Measurements from ENCODE around the gene DYNC1H1. TPM values are rescaled to one million over a fixed set of nuclear protein-coding genes. Genes with fewer than 3 reads are reported as not detected.

DYNC1H1 gene
- total RNA-seq, 1 experiment from 2014 or later = 167 TPM

DNA sequence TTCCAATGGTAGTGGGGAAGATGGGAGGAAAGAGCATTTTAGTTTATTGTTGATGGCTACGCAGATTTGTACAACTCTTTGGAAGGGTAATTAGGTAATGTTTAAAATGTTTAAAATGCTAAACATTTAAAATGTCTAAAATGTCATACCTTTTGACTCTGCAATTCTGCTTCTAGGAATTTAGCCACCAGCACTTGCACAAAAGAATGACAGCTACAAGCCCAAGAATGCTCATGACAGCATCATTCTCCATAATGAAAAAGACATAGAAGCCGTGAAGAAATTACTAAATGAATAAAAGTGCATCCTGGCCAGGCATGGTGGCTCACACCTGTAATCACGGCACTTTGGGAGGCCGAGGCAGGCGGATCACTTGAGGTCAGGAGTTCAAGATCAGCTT lies 19.9 kb upstream of the DYNC1H1 start:
- DNase-seq (ENCODE audit: low read depth) = no peak

DNA sequence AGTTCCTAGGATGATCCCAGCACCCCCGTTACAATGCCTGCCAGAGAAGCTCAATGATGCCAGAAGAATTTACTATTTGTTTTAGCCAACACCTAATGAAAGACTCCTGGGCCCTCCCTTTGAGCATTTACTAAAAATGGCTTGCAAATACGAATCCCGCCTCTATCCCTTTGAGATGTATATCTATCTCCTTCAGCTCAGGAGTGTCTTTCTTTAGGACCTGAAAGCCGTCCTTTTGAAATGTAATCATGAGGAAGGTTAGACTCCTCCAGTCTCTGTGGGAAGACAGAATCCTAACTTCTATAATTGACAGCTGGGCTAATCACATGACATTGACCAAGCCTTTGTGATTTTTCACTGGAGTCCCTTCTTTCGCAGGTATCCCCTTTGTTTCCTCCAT lies 19.2 kb upstream of the DYNC1H1 start:
- no peak for DNase-seq (ENCODE audit: low read depth)

DNA sequence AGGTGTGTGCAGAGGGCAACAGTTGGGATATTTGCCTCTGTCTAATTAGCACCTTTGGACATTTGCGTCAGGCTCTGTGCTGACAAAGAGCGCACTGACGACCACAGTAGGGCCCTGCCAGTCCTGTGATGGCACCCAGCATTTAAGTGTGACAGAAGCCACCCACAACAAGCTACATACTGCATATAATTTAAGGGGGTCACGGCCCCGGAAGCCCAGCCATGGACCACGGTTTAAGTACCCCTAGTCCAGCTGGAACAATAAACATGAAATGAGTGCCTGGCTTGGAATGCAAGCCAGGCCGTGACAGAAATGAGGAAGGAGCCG lies 16.8 kb upstream of the DYNC1H1 start:
- peak; percentile 19 for DNase-seq (ENCODE audit: low read depth)

DNA sequence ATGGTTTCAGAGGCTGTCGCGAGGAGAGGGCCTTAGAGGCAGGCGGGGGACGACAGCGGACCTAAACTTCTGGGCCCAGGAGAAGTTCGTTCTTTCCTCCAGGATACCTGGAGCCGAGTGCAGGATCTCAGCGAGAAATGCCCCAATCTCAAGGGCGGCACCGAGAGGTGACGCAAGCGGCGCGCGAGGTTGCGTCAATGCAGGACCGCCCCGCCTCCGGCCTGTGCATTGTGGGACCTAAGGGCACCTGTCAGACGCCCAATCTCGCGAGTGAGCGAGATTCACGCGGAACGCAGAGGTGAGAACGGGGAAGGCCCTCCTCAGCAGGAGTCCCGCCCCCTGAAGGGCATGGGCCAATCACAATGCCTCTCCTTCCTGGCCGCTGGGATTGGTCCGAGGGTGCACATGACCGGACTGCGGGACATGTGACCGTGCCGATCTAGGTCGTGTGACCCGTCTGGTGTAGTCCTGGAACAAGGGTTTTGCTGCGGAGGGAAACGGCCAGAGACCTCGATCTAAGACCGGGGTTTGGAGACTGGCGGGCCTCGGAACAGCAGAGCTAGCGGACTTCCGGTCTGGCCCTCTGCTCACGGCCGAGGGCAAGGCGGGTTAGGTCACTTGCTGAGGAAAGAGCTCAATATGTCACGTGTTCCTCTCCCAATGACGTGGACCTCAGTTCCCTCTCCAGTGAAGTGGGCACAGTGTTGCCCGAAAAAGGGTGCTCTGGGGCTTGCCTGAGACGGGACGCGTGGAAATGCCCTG lies 16.3 kb upstream of the DYNC1H1 start:
- DNase-seq (ENCODE audit: low read depth) = peak; percentile 99

DNA sequence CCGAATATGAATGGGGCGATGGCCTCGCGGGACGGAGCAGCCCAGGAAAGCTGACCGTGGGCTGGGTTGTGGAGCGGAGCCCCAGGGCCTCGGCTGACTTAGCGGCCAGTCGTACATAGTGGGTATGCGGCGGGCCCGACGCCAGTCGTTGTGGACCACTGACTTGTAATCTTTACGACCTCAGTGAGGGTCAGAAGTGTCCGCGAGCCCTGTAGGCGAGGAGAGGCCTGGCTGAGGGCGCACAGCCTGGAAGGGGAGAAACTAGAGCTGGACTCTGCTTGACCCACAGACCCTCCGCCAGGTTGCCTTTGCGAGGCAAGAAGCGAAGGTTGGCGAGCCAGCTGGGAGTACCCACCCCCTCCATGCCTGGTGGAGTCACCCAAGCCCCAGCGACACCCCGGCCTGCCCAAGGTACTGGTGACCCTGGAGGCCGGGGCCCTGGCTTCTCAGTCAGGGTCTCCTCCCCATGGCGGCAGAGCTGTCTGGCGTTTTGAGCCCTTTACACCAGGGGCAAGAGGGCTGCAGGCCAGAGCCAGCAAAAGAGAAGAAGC lies 15.6 kb upstream of the DYNC1H1 start:
- no peak for DNase-seq (ENCODE audit: low read depth)

DNA sequence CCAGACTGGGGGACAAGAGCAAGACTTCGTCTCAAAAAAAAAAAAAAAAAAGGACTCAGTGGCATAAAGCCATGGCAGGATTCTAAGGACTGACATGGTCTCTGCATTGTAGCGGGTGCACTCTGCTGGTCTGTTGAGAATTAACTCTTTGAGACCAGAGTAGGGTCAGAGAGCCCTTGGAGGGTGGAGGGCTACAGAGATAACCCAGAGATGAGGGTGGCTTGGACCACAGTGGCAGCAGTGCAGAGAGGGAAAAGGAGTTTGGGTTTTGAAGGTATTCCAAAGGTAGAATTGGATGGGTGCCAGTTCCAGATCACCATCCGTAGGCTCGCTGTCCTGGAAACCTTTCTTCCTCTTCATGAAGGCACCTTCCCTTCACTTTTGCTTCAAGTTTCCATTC lies 14.3 kb upstream of the DYNC1H1 start:
- no peak for DNase-seq (ENCODE audit: low read depth)

DNA sequence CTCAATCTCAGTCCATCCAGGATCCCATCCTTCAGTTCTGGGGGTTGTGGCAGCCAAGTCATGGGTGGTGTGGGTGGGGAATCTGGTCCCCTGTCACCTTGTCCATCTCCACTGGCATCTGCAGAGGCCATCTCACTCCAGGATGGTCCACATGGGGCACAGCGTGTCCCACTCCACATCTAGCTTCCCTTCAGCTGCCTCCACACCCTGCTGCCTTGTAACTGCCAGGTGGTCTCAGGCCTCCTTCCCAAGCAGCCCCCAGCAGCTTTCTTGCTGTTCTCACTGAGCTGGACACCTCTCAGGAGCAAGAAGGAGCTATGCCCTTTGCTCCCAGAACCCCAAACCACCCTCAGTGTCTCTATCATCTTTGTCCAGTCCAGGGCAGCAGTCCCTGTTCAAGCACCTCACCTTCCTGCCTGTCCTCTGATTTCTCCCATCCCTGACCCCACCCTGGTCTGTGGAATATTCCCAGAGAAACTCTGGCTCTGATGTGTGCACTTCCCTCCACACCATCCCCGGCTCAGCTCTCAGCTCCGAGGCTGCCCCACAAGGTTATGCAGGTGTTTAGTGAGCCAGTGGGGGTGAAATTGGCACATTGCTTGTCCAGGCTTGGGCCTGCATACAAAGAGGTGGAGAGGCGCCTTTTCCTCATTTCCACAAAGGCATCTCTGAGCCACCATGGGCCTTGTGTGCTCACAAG lies 13.7 kb upstream of the DYNC1H1 start:
- no peak for DNase-seq (ENCODE audit: low read depth)

DNA sequence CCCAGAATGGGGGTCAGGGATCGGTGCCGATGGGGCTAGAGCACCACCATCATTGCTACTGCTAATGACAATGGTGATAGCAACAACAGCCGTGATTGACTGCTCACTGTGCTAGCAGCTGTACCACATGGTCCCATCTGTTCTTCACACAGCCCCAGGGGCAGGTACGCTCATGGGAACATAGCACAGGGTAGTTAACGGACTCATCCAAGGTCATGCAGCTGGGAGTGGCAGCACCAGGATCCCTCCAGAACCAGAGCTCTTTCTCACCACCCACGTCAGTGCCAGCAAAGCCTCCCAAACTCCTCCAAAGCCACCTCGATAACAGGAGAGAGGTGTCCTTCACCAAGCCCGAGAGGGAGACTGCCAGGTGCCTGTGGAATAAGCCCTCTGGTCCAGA lies 11.2 kb upstream of the DYNC1H1 start:
- DNase-seq (ENCODE audit: low read depth) = no peak

DNA sequence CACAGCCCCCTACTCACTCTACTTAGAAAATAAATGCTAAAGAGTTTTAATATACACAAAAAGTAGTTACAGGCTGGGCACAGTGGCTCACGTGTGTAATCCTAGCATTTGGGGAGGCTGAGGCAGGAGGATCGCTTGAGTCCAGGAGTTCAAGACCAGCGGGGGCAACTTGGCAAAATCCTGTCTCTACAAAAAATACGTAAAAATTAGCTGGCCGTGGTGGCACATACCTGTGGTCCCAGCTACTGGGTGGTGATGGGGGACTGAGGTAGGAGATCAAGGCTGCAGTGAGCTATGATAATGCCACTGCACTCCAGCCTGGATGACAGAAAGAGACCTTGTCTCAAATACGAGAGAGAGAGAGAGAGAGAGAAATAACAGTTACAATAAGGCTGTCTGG lies 9.9 kb upstream of the DYNC1H1 start:
- no peak for DNase-seq (ENCODE audit: low read depth)

DNA sequence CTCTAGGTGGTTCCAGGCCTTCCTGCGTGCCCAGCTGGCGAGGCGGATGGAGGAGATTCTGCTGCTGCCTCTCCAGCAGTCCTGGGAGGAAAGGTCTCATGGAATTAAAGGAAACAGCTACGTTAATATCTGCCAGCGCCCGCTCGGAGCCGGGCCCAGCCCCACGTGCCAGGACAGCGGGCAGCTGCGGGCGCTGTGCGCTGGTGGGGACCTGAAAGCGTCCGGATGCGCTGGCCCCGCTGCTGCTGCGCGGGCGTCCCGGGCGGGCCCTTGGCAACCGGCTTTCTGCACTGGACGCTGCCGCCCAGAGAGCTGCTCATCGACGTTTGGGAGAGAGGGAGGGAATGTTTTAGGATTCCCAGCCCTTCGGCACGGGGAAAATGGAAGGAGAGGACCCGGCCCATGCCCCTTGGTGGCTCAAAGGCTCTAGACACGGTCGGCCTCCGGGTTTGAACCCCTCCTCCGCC lies 8.6 kb upstream of the DYNC1H1 start:
- no peak for DNase-seq (ENCODE audit: low read depth)

DNA sequence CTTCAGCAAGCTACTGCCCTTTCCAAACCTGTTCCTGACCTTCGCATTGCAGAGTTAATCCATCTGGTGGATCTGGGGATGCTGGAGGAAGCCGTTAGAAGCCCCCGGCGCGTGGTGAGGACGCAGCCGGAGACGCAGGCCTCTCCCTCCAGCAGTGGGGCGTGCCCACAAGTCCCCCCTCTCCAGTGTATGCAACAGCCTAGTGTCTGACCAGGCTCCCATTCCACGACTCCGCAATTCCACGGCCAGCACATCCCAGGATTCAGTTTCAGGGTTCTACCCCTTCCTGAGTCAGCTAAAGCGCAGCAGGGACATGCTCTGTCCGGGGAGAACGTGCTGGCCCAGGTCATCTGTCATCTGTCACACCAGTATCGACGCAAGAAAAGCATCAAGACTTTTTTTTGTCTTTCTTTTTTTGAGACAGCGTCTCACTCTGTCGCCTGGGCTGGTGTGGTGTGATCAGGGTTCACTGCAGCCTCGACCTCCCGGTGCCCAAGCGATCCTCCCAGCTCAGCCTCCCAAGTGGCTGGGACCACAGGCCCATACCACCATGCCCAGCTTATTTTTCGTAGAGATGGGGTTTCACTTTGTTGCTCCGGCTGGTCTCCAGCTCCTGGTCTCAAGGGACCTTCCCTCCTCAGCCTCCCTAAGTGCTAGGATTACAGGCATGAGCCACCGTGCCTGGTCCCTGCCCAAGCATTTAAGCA lies 8.0 kb upstream of the DYNC1H1 start:
- DNase-seq (ENCODE audit: low read depth) = no peak

DNA sequence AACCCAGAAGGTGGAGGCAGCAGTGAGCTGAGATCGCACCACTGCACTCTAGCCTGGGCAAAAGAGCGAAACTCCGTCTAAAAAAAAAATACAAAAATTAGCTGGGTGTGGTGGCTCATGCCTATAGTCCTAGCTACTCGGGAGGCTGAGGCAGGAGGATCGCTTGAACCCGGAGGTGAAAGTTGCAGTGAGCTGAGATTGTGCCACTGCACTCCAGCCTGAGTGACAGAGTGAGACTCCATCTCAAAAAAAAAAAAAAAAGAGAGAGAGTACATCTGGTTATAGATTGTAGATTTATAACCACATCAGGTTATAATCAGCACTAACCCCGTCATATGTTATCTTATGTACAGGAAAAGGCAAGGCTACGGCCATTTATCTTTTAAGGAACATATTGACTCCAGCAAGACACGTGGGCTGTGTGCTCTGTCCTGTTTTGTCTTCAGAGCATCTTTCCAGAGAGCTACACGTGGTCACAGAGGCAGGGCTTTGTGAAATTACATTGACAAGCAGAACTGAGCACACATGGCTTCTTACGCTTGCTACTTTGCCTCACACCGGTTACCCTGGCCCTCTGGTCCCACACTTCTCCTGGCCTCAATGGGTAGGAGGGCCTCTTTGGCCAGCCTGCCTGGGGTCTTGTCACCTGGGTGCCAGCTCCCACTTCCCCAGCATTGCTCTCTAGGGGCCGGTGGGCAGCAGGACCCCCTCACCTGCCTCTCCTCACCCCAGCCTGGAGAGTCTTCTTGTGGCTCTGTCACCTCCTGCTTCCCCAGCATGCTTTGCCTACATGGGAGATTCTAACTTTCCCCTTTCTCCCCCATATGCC lies 6.8 kb upstream of the DYNC1H1 start:
- DNase-seq (ENCODE audit: low read depth) = no peak

DNA sequence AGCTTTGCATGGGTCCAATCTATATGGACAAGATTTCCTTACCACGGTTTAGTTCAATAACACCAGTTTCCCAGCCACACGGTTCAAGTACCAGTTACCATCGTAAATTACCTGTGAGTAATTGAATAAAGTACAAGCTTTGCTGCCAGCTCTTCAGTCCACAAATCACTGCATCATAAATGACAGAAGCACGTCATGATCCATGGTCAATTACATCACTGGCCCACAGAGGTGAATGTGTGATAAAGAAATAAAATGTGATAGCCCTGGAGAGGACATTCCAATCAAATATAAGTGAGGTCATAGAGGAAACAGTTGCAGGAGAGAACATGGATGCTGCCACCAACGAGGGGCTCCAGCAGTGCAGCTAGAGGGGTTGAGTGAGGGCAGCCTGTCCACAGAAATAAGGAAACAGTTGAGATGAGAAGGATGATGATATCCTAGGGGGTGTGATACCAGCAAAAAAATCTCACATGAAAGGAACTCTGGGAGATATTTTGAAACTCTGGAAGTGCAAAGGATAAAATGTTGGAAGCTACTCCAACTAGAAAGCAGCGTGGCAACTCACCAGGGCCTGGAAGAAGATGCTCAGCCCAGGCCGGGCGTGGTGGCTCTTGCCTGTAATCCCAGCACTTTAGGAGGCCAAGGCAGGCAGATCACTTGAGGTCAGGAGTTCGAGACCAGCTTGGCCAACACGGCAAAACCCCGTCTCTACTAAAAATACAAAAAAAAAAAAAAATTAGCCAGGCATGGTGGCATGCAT lies 5.8 kb upstream of the DYNC1H1 start:
- no peak for DNase-seq (ENCODE audit: low read depth)

DNA sequence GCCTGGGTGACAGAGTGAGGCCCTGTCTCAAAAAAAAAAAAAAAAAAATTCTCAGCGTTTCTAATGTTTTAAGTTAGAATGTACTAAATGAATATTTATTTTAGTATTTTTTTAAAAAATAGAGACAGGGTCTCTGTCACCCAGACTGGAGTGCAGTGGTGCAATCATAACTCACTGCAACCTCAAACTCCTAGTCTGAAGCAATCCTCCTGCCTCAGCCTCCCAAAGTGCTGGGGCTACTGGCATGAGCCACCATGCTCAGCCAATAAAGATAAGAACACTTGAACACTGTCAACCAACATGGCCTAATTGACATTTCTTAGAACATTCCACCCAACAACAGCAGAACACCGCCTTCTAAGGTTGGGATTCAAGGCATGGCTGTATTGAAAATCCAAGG lies 5.1 kb upstream of the DYNC1H1 start:
- DNase-seq (ENCODE audit: low read depth) = no peak

DNA sequence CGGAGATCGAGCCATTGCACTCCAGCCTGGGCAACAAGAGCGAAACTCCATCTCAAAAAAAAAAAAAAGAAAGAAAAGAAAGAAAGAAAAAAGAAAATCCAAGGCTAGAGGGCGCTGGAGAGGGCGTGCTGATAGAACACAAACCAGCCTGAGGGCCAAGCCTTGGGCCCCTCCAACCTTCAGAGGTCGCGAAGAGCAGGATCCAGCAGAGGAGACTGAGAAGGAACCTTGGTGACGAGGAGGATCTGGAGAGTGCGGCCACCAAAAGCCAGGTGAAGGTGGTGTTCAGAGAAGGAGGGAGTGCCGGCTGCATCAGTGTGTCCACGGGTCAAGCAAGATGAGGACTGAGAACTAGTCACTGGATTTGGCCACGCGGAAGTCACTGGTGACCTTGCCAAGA lies 4.1 kb upstream of the DYNC1H1 start:
- DNase-seq (ENCODE audit: low read depth) = peak; percentile 34

DNA sequence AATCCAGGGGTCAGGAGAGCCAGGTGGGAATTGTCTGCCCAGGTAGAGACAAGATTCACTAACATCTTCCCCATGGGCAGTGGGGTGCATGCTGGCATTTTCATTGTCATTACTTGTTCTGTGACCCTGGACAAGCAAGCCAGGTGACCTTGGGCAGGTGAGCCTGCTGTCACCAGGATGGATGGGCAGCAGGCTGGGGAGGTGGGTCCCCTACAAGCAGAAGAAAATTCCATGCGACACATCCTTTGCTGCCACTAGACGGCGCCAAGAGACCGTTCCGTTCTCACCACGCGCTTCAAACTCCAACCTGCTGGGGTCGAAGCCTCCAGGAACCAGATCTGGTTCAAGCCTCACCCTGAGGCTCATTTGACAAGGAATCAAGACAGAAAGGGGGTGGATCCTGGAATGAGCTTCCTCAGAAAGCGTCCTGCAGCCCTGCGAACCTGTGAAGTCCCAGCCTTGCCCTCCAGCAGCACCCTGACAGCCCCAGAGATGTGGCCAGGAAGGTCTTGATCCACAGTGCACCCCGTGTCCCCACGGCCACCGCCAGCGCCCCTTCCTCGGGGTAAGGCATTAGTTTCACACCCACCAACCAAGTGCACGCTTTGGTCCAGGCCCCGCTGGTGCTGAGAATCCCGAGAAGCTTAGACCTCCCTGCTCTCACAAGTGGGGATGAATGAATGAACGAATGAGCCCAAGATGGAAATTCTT lies 3.2 kb upstream of the DYNC1H1 start:
- peak; percentile 75 for DNase-seq (ENCODE audit: low read depth)

DNA sequence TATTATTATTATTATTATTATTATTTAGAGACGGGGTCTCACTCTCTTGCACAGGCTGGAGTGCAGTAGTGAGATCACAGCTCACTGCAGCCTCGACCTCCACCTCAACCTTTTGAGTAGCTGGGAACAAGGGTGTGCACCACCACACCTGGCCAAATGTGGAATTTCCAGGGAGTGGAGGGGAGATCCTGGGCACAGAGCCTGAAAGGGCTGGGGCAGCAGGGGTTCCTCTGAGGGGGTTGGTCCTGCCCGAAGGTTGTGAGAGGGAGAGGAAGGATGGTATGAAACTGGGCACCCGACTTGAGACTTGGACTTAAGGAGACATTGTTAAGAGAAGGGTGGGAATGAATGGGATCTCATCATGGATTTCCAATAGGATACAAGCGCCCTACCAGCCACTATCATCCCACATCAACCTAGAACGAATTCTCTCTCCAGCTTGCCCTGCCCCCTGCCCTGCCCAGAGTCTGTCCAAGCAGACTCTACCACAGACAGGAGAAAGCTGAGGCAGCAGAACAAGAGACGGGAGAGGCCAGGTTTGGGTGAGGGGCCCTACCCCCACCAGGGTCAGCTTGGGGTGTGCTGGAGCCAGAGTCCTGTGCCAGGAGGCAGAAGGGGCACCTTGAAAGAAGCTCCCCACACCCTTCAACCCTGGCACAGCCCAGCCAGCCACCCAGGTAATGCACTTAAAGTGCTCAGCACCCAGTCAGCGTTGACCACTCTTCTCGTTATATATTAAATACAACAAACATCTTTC lies 2.4 kb upstream of the DYNC1H1 start:
- no peak for DNase-seq (ENCODE audit: low read depth)

DNA sequence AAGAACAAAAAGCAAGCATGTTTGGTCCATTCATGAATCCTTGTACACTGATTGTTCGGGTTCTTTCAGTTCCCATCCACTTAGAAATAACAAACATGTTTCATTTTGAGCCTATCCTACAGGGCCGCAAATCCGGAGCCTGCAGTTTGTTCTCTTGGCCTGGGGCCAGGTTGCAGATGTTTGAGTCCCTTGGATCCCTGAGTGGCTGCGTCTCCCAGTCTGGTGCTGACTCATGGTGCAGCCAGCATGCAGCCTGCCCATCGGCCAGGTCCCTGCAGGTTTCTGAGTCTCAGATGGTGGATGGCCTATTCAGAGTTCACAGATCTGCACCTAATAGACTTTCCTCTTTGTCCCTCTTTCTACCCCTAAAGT lies 1.9 kb upstream of the DYNC1H1 start:
- peak; percentile 92 for DNase-seq (ENCODE audit: low read depth)

DNA sequence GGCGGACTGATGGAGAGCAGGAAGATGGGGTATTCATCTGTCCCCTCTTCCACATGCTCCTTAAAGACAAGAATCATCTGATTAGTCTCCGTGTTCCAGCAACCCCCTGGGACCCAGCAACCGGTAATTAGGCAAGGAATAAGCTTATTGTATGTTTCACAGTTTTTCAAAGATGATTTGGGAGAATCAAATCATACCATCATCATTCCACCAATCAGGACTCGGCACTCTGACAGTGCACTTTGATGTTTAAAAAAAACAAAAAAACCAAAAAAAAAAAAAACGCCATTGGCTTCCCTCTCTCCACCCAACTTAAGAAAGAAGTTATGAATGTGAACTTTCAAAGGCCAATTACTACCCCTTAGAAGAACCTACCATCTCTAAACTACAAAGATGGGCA lies 1.3 kb upstream of the DYNC1H1 start:
- no peak for DNase-seq (ENCODE audit: low read depth)
